ENCODE results near the gene DSPP.

DSPP gene

GRCh38 chr4:87632469-87632868 lies 24.1 kb downstream of the DSPP start:
- DNase-seq = no peak

GRCh38 chr4:87633243-87633642 lies 24.9 kb downstream of the DSPP start:
- DNase-seq = no peak

GRCh38 chr4:87644286-87644685 lies 36.0 kb downstream of the DSPP start:
- no peak for DNase-seq

GRCh38 chr4:87649980-87650379 lies 41.7 kb downstream of the DSPP start, which contains the start of gene DMP1:
Gene DMP1 (plus strand): TSS chr4:87650280. CDS start chr4:87656493, 6,213 bp downstream.
- DNase-seq = no peak

- no peak for DNase-seq
Measured at GRCh38 chr4:87650938-87651337, 42.6 kb downstream of the DSPP start.

GRCh38 chr4:87651941-87652340 lies 43.6 kb downstream of the DSPP start:
- no peak for DNase-seq

GRCh38 chr4:87654487-87655044 lies 46.2 kb downstream of the DSPP start:
- no peak for DNase-seq

GRCh38 chr4:87657525-87657924 lies 49.2 kb downstream of the DSPP start:
- DNase-seq = no peak

- no peak for DNase-seq
Measured at GRCh38 chr4:87659247-87659931, 51.1 kb downstream of the DSPP start.

- no peak for DNase-seq
Measured at GRCh38 chr4:87662871-87663270, 54.5 kb downstream of the DSPP start.
